Activated naive CD8-positive, alpha-beta T cell treated with anti-CD3 and anti-CD28 coated beads, Interleukin-2, amount 10 ng/mL, durations not matched to agents 7 days and 5 days (primary cell): ENCODE measurements around the gene CRADD. TPM values are rescaled to one million over a fixed set of nuclear protein-coding genes. Genes with fewer than 3 reads are reported as not detected.

Source experiments
- ATAC-seq: fragments of 150-1000 bp; cut with Tn5 transposase; one replicate; pipeline ENCODE4 v1.10.0; 2021; ENCODE audit warnings: low read depth, moderate library complexity
- POLR2A ChIA-PET: fragments of 350-600 bp; sonication (Branson Sonifier 250); formaldehyde crosslinking; loops from one replicate; lab custom pipeline; 2021; ENCODE audit warnings: antibody characterized with exemption; lab: Charles Lee
- DNase-seq: peaks from one replicate; pipeline ENCODE4 v3.0.0; 2021
- H3K27ac Mint-ChIP-seq: one replicate; pipeline ENCODE4 v1.8.0; 2022; ENCODE audit warnings: mild to moderate bottlenecking, mixed read lengths
- H3K27me3 Mint-ChIP-seq: one replicate; pipeline ENCODE4 v1.8.0; 2022; ENCODE audit warnings: mild to moderate bottlenecking, moderate library complexity, mixed read lengths
- H3K36me3 Mint-ChIP-seq: one replicate; pipeline ENCODE4 v1.8.0; 2021; ENCODE audit warnings: mild to moderate bottlenecking, mixed read lengths
- H3K4me1 Mint-ChIP-seq: one replicate; pipeline ENCODE4 v1.8.0; 2021; ENCODE audit warnings: mixed read lengths
- H3K4me3 Mint-ChIP-seq: one replicate; pipeline ENCODE4 v1.8.0; 2022; ENCODE audit warnings: mild to moderate bottlenecking, moderate library complexity, mixed read lengths
- H3K9me3 Mint-ChIP-seq: one replicate; pipeline ENCODE4 v1.8.0; 2021; ENCODE audit warnings: mixed read lengths
- total RNA-seq, 2 experiments: library from RNA; stranded (reverse); gene quantifications; one replicate each; pipeline ENCODE4 v1.2.3, GENCODE V29; 2021

The CRADD gene
- total RNA-seq, 2 experiments from 2014 or later, result 11.3 to 11.5 TPM

- no peaks in the 10 kb centered on the region for H3K36me3 Mint-ChIP-seq
- ATAC-seq (no peak), DNase-seq (no peak)
- H3K4me1 Mint-ChIP-seq, result peaks cover 2% of the 10 kb centered on the region
- no peak overlapping the region for H3K4me3 Mint-ChIP-seq
- H3K27ac Mint-ChIP-seq, result no peak overlapping the region
- H3K27me3 Mint-ChIP-seq, result no peaks in the 10 kb centered on the region
- no peaks in the 10 kb centered on the region for H3K9me3 Mint-ChIP-seq
- POLR2A ChIA-PET, result no interaction called here
Measured at GRCh38 chr12:93831374-93831773, 154.2 kb downstream of the CRADD start.

DNA sequence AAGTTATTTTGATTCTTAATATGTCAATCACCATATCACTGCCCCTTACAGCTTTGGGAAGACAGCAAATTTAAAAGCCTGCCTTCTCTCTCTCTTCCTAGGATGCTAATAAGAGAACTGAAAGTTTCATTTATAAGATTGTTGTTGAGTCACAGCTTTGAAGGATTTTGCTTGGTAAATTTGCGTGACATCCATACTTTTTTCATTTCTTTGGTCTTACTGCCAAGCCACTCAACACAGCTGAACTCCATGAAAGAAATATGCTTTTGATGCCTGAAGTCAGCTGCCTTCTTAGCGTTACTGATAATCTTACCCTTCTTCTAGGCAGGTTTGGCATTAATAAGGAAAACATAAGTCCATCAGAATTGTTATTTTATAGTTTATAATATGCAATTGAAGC lies 155.0 kb downstream of the CRADD start:
- Mint-ChIP-seq H3K36me3 (peaks cover 3% of the 10 kb centered on the region), H3K27me3 (no peaks in the 10 kb centered on the region), H3K27ac (no peak overlapping the region), H3K4me1 (peaks cover 2% of the 10 kb centered on the region), H3K9me3 (no peaks in the 10 kb centered on the region), H3K4me3 (no peak overlapping the region)
- POLR2A ChIA-PET, result no interaction called here
- DNase-seq, result no peak
- no peak for ATAC-seq

GRCh38 chr12:93833946-93834345 lies 156.8 kb downstream of the CRADD start:
- H3K4me1 Mint-ChIP-seq, result peaks cover 2% of the 10 kb centered on the region

DNA sequence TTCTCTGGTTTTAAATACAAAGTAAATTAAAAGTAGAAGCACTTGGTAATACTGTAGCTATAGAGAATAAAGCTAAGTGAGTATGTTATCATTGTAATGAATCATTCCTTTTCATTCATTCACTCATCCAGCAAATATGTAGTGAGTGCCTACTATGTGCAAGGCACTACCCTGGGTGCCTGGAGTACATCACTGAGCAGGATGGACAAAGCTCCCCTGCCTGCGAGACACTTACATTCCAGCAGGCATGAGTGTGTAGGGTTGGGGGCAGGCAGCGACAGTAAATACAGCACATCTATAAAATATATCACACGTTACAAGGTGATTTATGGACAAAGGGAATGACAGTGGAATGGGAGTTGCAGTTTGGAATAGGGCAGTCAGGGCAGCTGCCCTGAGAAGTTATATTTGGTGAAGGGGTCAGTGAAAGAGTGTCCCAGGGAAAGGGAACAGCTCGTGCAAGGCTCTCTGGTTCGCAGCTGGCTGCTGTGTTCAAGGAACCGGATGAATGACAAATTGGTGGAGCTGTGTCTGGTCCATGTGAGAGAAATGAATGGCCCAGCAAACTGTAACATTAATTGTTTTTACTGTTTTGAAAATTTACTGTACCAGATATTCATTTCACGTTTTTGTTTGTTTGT lies 159.6 kb downstream of the CRADD start:
- ATAC-seq, result no peak
- Mint-ChIP-seq H3K36me3 (peaks cover 5% of the 10 kb centered on the region), H3K27ac (no peak overlapping the region), H3K27me3 (no peaks in the 10 kb centered on the region), H3K4me3 (no peak overlapping the region), H3K4me1 (peaks cover 1% of the 10 kb centered on the region), H3K9me3 (no peaks in the 10 kb centered on the region)
- DNase-seq, result no peak
- POLR2A ChIA-PET, result no interaction called here

More at GRCh38 chr12:93833946-93834345, 156.8 kb downstream of the CRADD start:
- ATAC-seq, result no peak
- Mint-ChIP-seq H3K9me3 (no peaks in the 10 kb centered on the region), H3K4me3 (no peak overlapping the region), H3K27ac (no peak overlapping the region), H3K36me3 (peaks cover 5% of the 10 kb centered on the region), H3K27me3 (no peaks in the 10 kb centered on the region)
- no peak for DNase-seq
- POLR2A ChIA-PET, result no interaction called here

DNA sequence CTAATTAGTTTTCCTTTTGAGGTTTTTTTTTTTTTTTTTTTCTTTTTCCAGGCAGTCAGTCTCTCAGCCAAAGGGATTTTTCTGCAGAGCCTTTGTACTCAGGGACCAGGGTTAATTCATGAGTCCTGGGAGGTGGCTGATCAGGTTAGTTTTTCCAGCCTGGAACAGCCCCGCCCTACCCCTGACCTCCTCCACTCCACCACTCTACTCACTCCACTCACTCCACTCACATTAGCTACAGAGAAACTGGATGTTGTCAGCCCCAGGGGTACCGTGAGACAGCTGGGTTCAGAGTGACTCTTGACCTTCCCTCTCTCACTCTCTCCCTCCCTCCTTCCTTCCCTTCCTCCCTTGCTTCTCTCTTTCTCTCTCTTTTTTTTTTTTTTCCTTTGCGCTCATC lies 161.0 kb downstream of the CRADD start:
- H3K36me3 Mint-ChIP-seq, result peaks cover 5% of the 10 kb centered on the region
- no peaks in the 10 kb centered on the region for H3K9me3 Mint-ChIP-seq
- H3K27ac Mint-ChIP-seq, result no peak overlapping the region
- no peaks in the 10 kb centered on the region for H3K27me3 Mint-ChIP-seq
- ATAC-seq (no peak), DNase-seq (no peak)
- no peaks in the 10 kb centered on the region for H3K4me1 Mint-ChIP-seq
- POLR2A ChIA-PET, result no interaction called here
- no peak overlapping the region for H3K4me3 Mint-ChIP-seq

- H3K4me1 Mint-ChIP-seq, result no peaks in the 10 kb centered on the region
- ATAC-seq, result no peak
- no peak overlapping the region for H3K4me3 Mint-ChIP-seq
- POLR2A ChIA-PET, result no interaction called here
- DNase-seq, result no peak
- no peaks in the 10 kb centered on the region for H3K27me3 Mint-ChIP-seq
- no peak overlapping the region for H3K27ac Mint-ChIP-seq
- H3K9me3 Mint-ChIP-seq, result no peaks in the 10 kb centered on the region
- H3K36me3 Mint-ChIP-seq, result peaks cover 5% of the 10 kb centered on the region
Measured at GRCh38 chr12:93839064-93839463, 161.9 kb downstream of the CRADD start.

GRCh38 chr12:93841671-93842070 lies 164.5 kb downstream of the CRADD start:
- no peak for DNase-seq
- ATAC-seq, result no peak
- Mint-ChIP-seq H3K36me3 (peaks cover 9% of the 10 kb centered on the region), H3K27me3 (peaks cover 2% of the 10 kb centered on the region), H3K27ac (no peak overlapping the region), H3K4me1 (peaks cover 3% of the 10 kb centered on the region), H3K9me3 (no peaks in the 10 kb centered on the region), H3K4me3 (no peak overlapping the region)
- POLR2A ChIA-PET, result no interaction called here

GRCh38 chr12:93844164-93844784 lies 167.1 kb downstream of the CRADD start:
- Mint-ChIP-seq H3K4me1 (peaks cover 24% of the 10 kb centered on the region), H3K27ac (no peak overlapping the region)

DNA sequence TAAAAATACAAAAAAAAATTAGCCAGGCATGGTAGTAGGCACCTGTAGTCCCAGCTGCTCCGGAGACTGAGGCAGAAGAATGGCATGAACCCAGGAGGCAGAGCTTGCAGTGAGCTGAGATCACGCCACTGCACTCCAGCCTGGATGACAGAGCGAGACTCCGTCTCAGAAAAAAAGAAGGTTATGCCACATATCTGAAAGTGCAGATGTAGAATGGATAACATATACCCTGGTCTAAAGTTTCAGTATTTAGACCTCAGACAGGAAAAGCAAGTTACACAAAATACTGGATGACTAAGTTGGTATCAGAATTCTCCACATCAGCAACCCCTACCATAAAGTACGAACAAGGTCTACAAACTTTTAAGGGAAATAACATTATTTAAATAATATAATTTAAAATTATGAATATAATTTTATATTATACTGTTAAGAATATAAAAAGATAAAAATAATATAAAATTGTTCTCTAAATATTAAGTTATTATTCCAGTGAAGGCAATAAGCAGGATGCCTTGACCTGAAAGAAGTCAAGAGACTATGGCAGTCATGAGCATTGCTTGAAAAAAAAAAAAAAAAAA lies 169.9 kb downstream of the CRADD start:
- Mint-ChIP-seq H3K27me3 (peaks cover 3% of the 10 kb centered on the region), H3K27ac (no peak overlapping the region), H3K36me3 (peaks cover 23% of the 10 kb centered on the region), H3K9me3 (peaks cover 8% of the 10 kb centered on the region), H3K4me1 (peaks cover 42% of the 10 kb centered on the region), H3K4me3 (peak overlapping the region; percentile 1)
- DNase-seq (no peak), ATAC-seq (no peak)
- POLR2A ChIA-PET, result no interaction called here

More at GRCh38 chr12:93844164-93844784, 167.1 kb downstream of the CRADD start:
- peaks cover 5% of the 10 kb centered on the region for H3K9me3 Mint-ChIP-seq
- no peak overlapping the region for H3K4me3 Mint-ChIP-seq
- POLR2A ChIA-PET, result no interaction called here
- peaks cover 2% of the 10 kb centered on the region for H3K27me3 Mint-ChIP-seq
- no peak for DNase-seq
- ATAC-seq, result no peak
- peaks cover 19% of the 10 kb centered on the region for H3K36me3 Mint-ChIP-seq

DNA sequence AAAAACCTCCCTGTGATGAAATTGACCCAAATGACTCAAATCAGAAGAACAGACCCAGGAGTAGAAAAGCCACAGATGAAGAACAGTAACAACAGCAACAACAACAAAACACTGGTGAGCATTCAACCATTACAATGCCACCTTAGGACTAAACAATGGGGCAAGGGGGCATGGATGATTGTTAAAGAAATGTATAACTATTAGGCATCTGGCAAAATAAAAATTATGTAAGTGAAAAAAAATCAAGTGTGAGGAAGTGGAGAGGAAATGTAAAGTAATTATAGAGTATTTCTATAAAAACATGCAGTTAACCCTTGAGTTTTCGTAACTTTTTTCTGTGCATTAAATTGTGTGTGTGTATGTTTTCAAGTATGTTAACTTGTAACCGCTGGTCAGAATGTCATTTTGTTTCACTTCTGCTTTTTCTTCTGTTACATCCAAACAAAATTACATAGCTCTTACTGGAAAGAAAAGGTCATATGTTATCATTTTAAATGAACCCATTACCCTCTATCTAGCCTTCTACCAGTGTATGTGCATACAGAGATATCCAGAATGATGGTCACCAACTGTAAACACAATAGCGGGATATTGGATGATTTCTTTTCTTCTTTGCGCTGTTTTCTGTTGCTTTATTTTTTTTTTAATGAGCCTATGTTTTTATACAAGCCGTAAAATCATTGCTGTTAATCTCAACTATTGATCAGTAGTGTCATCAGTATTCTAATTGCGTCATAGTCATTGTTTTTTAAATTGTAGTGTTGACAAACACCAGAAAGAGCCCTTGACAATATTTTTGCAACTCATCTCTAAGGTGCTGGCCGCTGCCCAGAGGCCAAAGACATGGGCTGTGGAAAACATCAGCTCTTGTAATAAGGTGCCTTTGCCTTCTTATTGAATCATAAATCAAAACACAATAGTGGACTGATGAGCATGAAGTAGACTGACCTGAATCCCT lies 170.6 kb downstream of the CRADD start:
- Mint-ChIP-seq H3K27me3 (peaks cover 8% of the 10 kb centered on the region), H3K4me1 (peaks cover 47% of the 10 kb centered on the region), H3K27ac (peak overlapping the region; percentile 86), H3K36me3 (peaks cover 23% of the 10 kb centered on the region), H3K9me3 (peaks cover 8% of the 10 kb centered on the region), H3K4me3 (peak overlapping the region; percentile 1)
- ATAC-seq, result no peak
- POLR2A ChIA-PET, result interaction anchor here (1.0 kb wide), 1 partner anchor 58 kb away, joined by 3 read pairs; no protein-coding TSS in a partner anchor
- DNase-seq, result no peak

GRCh38 chr12:93848523-93849101 lies 171.4 kb downstream of the CRADD start:
- DNase-seq (no peak), ATAC-seq (peak; percentile 54)
- POLR2A ChIA-PET, result interaction anchor here (0.6 to 1.0 kb wide), 2 partner anchors 59 to 485 kb away, joined by 3 to 4 read pairs; no protein-coding TSS in a partner anchor
- H3K4me1 Mint-ChIP-seq, result peaks cover 50% of the 10 kb centered on the region
- H3K36me3 Mint-ChIP-seq, result peaks cover 23% of the 10 kb centered on the region
- H3K27me3 Mint-ChIP-seq, result peaks cover 10% of the 10 kb centered on the region
- H3K4me3 Mint-ChIP-seq, result peak overlapping the region; percentile 50
- H3K9me3 Mint-ChIP-seq, result peaks cover 8% of the 10 kb centered on the region
- H3K27ac Mint-ChIP-seq, result peak overlapping the region; percentile 86

- Mint-ChIP-seq H3K36me3 (peaks cover 20% of the 10 kb centered on the region), H3K9me3 (peaks cover 8% of the 10 kb centered on the region), H3K27me3 (peaks cover 10% of the 10 kb centered on the region), H3K27ac (no peak overlapping the region), H3K4me3 (no peak overlapping the region), H3K4me1 (peaks cover 59% of the 10 kb centered on the region)
- ATAC-seq (no peak), DNase-seq (no peak)
- POLR2A ChIA-PET, result no interaction called here
Measured at GRCh38 chr12:93849946-93850345, 172.8 kb downstream of the CRADD start.
